Peyer's patch (tissue), 4 donors: Measurements from ENCODE around the gene KRTAP19-4.

Source experiments
- CTCF ChIP-seq, 6 experiments: fragments of 450-650 bp in 4 of 6; fragments of 200-600 bp in 2 of 6; sonication (generic) in 1 of 6; IDR thresholded peaks; one replicate each; pipeline ENCODE4 v1.5.1; 2017 to 2019; ENCODE audit warnings: antibody characterized with exemption in 6 of 6, mild to moderate bottlenecking in 3 of 6, moderate library complexity in 1 of 6
- POLR2A ChIP-seq, 2 donors: fragments of 450-650 bp; IDR thresholded peaks; one replicate each; pipeline ENCODE4 v1.5.1; 2017; ENCODE audit warnings: antibody characterized with exemption in 2 of 2, mild to moderate bottlenecking in 2 of 2, moderate library complexity in 2 of 2

GRCh38 chr21:30480145-30480544 lies 16.8 kb downstream of the KRTAP19-4 start, which contains the start of gene KRTAP19-1:
- TF ChIP-seq CTCF (IDR thresholded peaks at IDR 0.05) (no peak), POLR2A (IDR thresholded peaks at IDR 0.05) (no peak)
